AG04450 (cell line): ENCODE measurements around the gene CALHM5. TPM values are rescaled to one million over a fixed set of nuclear protein-coding genes. Genes with fewer than 3 reads are reported as not detected.
A peak's percentile ranks its signal among the peaks of the same experiment; 100 is the strongest.

Experiments
- CTCF ChIA-PET: fragments of 300-600, 350-600 bp; formaldehyde crosslinking; extraction: SDS; loops from one replicate; lab custom pipeline; 2022; ENCODE audit warnings: antibody characterized with exemption, inconsistent platforms; lab: Charles Lee
- POLR2A ChIA-PET: fragments of 350-600 bp; formaldehyde crosslinking; extraction: SDS; loops from one replicate; lab custom pipeline; 2021; ENCODE audit warnings: antibody characterized with exemption, inconsistent platforms; lab: Yijun Ruan, JAX
- DNase-seq: peaks from one replicate; pipeline ENCODE4 v3.0.0-alpha.2; 2011; ENCODE audit warnings: low read depth, low spot score
- H3K27ac ChIP-seq: one replicate; pipeline ENCODE4 v1.5.1; 2012; ENCODE audit warnings: low read depth, low read length, control low read depth
- H3K27me3 ChIP-seq: one replicate; pipeline ENCODE4 v1.6.0; 2012; ENCODE audit warnings: low read length; ENCODE audit not compliant: control insufficient read depth, insufficient read depth
- H3K4me3 ChIP-seq: 2 replicates; pipeline ENCODE4 v1.5.1; 2011; ENCODE audit warnings: mild to moderate bottlenecking, low read depth, low read length, control low read depth
- H3K9me3 ChIP-seq: 2 replicates; pipeline ENCODE4 v1.5.1; 2012; ENCODE audit warnings: low read length; ENCODE audit not compliant: control insufficient read depth, insufficient read depth
- CTCF ChIP-seq: IDR thresholded peaks from 2 replicates; pipeline ENCODE4 v1.5.1; 2011; ENCODE audit warnings: low read depth, low read length, control low read depth, inconsistent platforms
- polyA plus RNA-seq: library from polyadenylated mRNA; depleted of rRNA; stranded (reverse); fragments of >200 nt; gene quantifications from 2 replicates; pipeline ENCODE4 v1.2.3, GENCODE V29; 2011

Gene CALHM5
- polyA plus RNA-seq, 1 experiment, result 7.7 TPM

GRCh38 chr6:116531675-116532570 lies 20.5 kb downstream of the CALHM5 start:
- Histone ChIP-seq H3K27ac (no peak overlapping the region), H3K9me3 (no peaks in the 10 kb centered on the region), H3K27me3 (no peaks in the 10 kb centered on the region), H3K4me3 (no peak overlapping the region)
- CTCF ChIA-PET, result interaction anchor here (0.6 to 4.5 kb wide), 24 partner anchors 8 to 315 kb away, joined by 3 to 99 read pairs (median 4); partner anchors contain the start of genes CALHM4, CALHM5 and TSPYL1
- POLR2A ChIA-PET, result no interaction called here
- DNase-seq, result peak; percentile 52
- TF ChIP-seq CTCF, result peak; percentile 82

- Histone ChIP-seq H3K4me3 (no peak overlapping the region), H3K27me3 (no peaks in the 10 kb centered on the region), H3K9me3 (no peaks in the 10 kb centered on the region), H3K27ac (no peak overlapping the region)
- TF ChIP-seq CTCF, result no peak
- no peak for DNase-seq
- POLR2A ChIA-PET, result no interaction called here
- CTCF ChIA-PET, result interaction anchor here (0.6 to 4.5 kb wide), 17 partner anchors 9 to 316 kb away, joined by 3 to 99 read pairs (median 9); partner anchors contain the start of genes CALHM5, TSPYL1 and TSPYL4
Observed at GRCh38 chr6:116533233-116533957, 22.0 kb downstream of the CALHM5 start.

- Histone ChIP-seq H3K9me3 (no peaks in the 10 kb centered on the region), H3K27me3 (no peaks in the 10 kb centered on the region), H3K4me3 (no peak overlapping the region), H3K27ac (no peak overlapping the region)
- TF ChIP-seq CTCF, result no peak
- DNase-seq, result no peak
- ChIA-PET POLR2A (no interaction called here), CTCF (interaction anchor here (0.5 to 4.5 kb wide), 22 partner anchors 8 to 318 kb away, joined by 3 to 99 read pairs (median 4); partner anchors contain the start of genes CALHM4, CALHM5, TRAPPC3L and TSPYL1)
Observed at GRCh38 chr6:116535109-116535508, 23.7 kb downstream of the CALHM5 start.

- no peak overlapping the region for H3K4me3 ChIP-seq
- DNase-seq, result no peak
- TF ChIP-seq CTCF, result peak; percentile 72
- H3K27me3 ChIP-seq, result no peaks in the 10 kb centered on the region
- ChIA-PET POLR2A (no interaction called here), CTCF (interaction anchor here (0.9 to 4.5 kb wide), 14 partner anchors 9 to 308 kb away, joined by 3 to 99 read pairs (median 8); partner anchors contain the start of genes CALHM4, CALHM5 and TRAPPC3L)
- no peak overlapping the region for H3K27ac ChIP-seq
- H3K9me3 ChIP-seq, result no peaks in the 10 kb centered on the region
Observed at GRCh38 chr6:116536216-116536621, 24.8 kb downstream of the CALHM5 start.
